HG02642 (cell line): ENCODE data around the gene MACROD2.
A peak's percentile ranks its signal among the peaks of the same experiment; 100 is the strongest.

ENCODE experiments used
- ATAC-seq: cut with Tn5 transposase; IDR thresholded peaks from one replicate; pipeline ENCODE4 v1.9.1; 2021; ENCODE audit warnings: mild to moderate bottlenecking; ENCODE audit not compliant: unreplicated experiment, poor library complexity

Gene MACROD2

GRCh38 chr20:15239542-15240206, 1244.4 kb downstream of the MACROD2 start:
- no peak for ATAC-seq

- no peak for ATAC-seq
These were observed 1245.5 kb downstream of the MACROD2 start for GRCh38 chr20:15240801-15241200.

DNA sequence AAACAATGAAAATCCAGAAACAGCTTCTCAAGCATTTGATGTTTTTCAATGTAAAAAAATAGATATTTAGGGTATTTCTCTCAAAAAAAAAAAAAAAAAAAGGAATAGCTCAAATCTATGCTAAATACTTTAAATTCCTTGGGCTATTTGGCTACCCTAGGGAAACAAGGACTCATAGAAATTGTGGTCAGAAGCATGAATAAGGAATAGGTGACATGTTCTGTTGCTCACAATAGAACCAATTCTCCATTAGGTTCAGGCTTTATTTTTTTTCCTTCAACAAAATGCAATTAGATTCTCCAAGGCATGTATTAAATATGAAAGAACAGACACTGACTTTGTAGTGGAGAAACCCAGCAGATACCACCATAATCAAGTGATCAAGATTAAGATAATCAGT, 1246.4 kb downstream of the MACROD2 start:
- no peak for ATAC-seq

DNA sequence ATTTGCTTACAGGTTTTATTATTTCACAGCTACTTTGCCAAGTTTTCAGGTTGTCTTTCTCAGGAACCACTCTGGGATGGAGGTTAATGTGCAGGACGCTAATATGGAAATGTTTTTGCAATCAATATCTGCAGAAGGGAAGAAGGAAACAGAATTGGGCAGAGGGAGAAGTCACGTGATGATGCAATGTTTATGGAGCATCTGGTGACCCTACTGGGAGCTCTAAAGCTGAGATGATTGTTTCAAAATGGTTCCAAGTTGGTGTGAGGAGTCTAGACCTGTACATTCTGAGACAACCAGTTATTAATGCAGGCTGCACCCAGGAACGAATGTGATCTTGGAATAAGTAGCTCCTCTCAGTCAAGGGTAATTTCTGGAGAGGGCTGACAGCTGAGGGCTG, 1247.5 kb downstream of the MACROD2 start:
- ATAC-seq = no peak

DNA sequence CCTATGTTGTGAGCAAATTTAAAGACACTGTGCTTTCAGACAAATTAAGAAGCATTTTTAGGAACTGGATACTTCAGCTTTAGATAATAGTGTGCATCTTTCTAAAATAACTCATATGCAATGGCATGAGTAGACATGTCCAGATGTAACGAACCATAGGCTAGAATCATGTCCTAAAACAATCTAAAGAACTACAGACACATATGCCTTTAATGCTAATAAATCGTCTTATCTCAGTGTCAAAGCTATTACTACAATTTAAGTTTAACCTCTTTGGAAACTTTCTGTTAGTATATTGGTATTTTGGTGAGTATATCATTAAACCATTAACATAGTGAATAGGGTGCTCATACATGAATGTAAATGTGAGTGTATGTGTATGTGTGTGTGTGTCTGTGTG, 1250.6 kb downstream of the MACROD2 start:
- no peak for ATAC-seq

DNA sequence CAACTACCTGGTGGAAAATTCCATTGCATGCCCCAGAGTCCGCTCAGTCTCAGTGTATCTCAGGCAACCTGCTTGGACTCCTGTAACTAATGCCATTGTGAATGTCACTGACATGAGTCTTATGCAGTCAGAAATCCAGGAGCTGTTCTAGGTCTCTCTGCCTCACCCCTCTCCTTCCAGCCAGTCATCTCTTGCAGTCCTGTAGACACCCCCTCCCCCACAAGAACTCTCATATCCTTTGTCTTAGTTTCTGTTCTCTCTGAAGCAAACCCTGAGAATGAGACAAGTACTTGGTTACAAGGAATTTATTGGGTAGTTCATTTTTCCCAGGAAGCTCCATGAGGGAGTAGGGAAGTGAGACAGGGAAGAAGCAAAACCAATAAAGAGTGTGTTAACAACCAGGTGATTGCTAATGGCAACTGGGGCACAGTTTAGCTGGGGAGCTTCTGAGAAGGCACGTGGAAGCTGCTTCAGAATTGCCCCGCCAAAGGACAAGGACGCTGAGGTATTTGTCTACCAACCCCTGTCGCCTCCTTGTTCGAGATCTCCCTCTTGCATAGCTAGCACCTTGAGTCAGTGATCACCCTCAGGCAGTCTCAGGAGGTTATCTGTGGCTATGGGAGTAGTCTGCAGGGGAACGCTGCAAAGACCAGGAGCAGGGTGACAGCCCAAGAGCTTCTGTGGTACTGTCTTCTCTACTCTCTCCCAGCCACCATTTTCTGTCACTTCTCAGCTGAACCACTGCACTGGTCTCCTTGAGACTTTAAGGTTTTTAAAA, 1253.5 kb downstream of the MACROD2 start:
- ATAC-seq = no peak

DNA sequence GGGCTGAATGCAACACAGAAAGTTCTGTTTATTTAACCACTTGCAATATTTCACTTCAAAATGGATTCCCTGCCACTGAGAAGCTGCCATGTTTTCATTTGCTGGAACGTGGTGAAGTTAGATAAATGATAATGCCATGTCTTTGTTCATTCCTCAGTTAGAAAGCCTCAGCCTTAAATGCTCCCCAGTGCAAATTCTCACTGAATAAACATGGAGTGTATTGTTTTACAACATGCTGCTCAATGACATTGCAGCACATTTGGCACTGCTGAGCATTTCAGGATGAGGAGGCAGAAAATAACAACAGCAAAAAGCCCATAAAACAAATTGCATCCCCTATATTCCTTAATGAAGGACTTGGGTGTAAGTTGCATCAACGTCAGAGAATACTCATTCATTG, 1255.9 kb downstream of the MACROD2 start:
- no peak for ATAC-seq

GRCh38 chr20:15252304-15252703, 1257.0 kb downstream of the MACROD2 start:
- ATAC-seq = no peak

- ATAC-seq = no peak
These were observed 1258.1 kb downstream of the MACROD2 start for GRCh38 chr20:15253431-15253830.

DNA sequence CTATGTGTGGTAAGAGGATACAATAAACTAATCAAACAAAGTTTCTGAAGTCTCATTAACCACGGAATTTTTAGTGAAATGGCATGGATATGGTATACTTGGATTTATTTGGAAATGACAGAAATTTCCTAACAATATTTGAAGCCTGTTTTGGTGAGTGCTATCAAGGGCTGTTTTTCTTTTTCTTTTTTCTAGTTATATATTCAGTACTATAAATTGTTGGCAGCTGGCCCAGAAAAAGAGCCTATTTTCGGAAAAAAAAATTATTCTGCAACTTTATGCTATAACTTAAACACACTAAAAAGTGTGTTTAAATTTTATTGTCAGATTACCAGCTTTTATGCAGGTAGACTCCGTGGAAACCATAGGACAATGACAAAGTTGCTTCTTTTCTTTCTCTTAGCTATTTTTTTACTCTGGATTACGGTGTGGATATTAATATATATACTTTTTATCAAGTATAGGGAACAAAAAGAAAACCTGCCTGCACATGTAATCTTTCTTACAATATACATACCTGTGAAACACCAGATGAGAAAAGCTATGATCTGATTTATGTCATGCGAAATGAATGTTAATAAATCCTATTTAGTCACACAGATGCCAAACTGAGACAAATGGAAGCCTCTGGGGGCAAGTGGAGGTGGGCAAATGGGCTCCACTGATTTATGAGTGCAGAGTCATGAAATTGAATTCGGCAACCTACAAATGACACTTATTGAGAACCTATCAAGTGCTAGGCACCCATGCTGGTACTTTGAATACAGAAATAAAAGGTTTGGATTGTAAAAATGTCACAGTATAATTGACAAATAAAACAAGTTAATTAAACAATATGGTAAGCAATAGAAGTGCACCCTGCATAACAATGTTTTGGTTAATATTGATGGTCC, 1261.6 kb downstream of the MACROD2 start:
- no peak for ATAC-seq

- no peak for ATAC-seq
These were observed 1262.2 kb downstream of the MACROD2 start for GRCh38 chr20:15257569-15257870.

GRCh38 chr20:15265581-15266309, 1270.4 kb downstream of the MACROD2 start:
- no peak for ATAC-seq

GRCh38 chr20:15267935-15268334, 1272.6 kb downstream of the MACROD2 start:
- ATAC-seq = peak; percentile 44

DNA sequence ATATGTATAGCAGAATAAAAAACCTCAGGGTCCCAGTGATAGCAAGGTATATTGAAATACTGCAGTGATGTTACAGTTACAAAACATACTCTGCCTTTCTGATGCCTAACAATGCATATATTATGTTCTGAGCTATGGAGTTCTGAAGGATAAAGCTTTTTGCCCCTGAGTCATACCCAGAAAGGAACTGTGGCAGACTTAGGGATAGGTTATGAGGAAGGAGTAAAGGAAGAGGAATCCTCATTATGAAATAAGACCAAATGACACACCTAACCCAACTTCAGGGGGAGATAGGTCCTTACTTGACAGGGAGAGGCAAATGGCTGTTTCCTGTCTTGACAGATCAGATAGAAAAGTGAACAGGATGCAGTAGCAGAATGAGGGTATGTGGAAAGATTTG, 1282.7 kb downstream of the MACROD2 start:
- no peak for ATAC-seq

DNA sequence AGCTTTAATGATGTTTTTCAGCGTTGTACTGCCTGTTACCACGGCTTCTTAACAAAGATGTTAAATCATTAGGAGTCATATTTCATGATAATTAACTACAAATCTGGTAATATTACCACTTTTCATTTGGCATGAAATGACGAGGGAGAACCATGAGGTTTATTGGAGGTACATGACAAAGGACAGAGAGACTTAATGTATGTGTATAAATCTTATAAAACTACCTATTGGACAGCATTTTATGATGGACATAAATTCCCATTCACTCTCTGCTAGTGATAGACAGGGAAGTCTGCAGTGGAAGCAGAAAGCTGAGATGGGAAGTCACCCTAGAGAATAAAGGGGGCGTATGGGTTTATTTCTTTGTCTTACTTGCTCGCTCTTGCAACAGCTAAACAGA, 1292.0 kb downstream of the MACROD2 start:
- no peak for ATAC-seq

- ATAC-seq = no peak
These were observed 1292.8 kb downstream of the MACROD2 start for GRCh38 chr20:15288106-15288505.

DNA sequence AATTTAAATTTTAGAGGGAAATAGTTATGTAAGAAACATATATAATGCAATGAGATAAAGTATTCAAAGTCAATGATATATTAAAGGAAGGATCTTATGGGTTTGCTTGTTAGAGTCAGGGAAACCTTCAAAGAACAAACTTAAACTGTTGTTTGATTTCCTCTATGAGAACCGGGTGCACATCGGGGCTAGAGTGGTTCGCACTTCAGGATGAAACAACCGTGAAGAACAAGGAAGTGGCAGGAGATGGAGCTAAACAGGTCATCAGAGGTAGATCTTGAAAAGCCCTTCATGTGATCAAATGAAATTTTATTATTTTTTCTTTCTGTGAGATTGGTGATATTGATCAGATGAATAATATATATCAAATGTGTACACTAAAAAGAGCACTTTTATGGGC, 1294.0 kb downstream of the MACROD2 start:
- no peak for ATAC-seq

DNA sequence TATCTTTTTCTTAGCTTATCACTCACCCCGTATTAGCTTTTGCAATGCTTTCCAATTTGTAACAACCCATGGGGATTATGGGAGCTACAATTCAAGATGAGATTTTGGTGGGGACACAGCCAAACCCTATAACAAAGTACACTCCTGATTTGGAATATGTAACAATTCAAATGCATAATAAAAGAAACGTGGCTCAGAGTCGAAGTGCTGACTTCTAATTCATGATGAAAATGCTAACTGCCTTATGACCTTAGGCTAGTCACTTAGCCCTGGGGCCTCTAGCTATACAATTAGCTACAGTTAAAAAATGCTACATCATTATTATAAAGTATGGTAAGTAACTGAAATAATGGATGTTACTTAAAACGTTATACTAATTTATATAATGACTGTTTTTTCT, 1297.1 kb downstream of the MACROD2 start:
- ATAC-seq = no peak

- ATAC-seq = no peak
These were observed 1301.1 kb downstream of the MACROD2 start for GRCh38 chr20:15296422-15296821.

DNA sequence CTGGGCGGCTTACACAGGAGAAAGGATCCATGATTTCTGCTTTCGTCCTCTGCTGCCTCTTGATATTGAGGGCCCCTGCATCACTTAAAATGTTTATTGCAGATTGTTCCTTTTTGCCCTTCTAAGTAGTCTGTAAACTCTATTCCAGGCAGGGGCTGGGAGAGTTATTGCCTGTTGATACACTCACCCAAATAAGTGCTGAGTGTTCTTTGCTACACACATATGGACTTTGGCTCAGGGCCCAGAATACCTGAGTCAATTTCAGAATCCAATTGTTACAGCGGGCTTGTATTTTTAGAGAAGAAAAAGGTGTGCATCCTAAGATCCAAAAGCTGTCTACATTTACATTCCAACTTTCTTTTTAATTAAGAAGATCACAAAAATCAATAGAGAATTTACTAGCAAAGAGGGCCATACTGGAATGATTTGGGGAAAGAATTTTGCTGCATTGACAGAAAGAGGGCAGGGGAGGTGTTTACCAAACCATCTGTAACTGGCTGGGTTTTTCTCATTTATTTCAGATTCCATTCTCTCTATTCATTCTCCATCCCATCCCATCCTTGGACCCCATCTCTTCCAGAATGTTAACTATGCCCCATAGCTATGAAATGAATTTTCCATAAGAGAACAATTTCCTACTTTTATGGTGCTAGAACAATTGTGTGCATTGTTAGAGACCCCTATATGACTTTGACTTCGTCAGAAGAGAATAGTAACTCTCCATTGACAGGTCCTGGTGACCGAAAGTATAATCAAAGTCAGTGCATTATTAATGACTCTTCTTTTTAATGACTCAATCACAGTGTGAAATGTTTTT, 1302.0 kb downstream of the MACROD2 start:
- no peak for ATAC-seq
